HG02870 (cell line): ENCODE measurements around the gene FOXK2.

ENCODE experiments used
- ATAC-seq: cut with Tn5 transposase; IDR thresholded peaks from one replicate; pipeline ENCODE4 v1.9.1; 2021; ENCODE audit warnings: mild to moderate bottlenecking, moderate library complexity; ENCODE audit not compliant: unreplicated experiment

The FOXK2 gene

GRCh38 chr17:82587234-82588086 lies 67.9 kb downstream of the FOXK2 start:
- ATAC-seq, result no peak

GRCh38 chr17:82588266-82589175 lies 69.0 kb downstream of the FOXK2 start:
- ATAC-seq, result no peak

- ATAC-seq, result no peak
Measured at GRCh38 chr17:82589851-82590180, 70.3 kb downstream of the FOXK2 start.

- ATAC-seq, result no peak
Measured at GRCh38 chr17:82590216-82590615, 70.7 kb downstream of the FOXK2 start.

- no peak for ATAC-seq
Measured at GRCh38 chr17:82590881-82591539, 71.5 kb downstream of the FOXK2 start.

- no peak for ATAC-seq
Measured at GRCh38 chr17:82592289-82592766, 72.8 kb downstream of the FOXK2 start.

GRCh38 chr17:82592767-82593589 lies 73.4 kb downstream of the FOXK2 start:
- ATAC-seq, result no peak

GRCh38 chr17:82593590-82594087 lies 74.1 kb downstream of the FOXK2 start:
- ATAC-seq, result no peak

- no peak for ATAC-seq
Measured at GRCh38 chr17:82594571-82594970, 75.0 kb downstream of the FOXK2 start.

- ATAC-seq, result no peak
Measured at GRCh38 chr17:82595893-82596292, 76.4 kb downstream of the FOXK2 start.

- no peak for ATAC-seq
Measured at GRCh38 chr17:82596296-82596695, 76.8 kb downstream of the FOXK2 start.

GRCh38 chr17:82596837-82597672 lies 77.5 kb downstream of the FOXK2 start:
- ATAC-seq, result no peak

- no peak for ATAC-seq
Measured at GRCh38 chr17:82598256-82599119, 79.0 kb downstream of the FOXK2 start.

- ATAC-seq, result no peak
Measured at GRCh38 chr17:82599674-82600661, 80.4 kb downstream of the FOXK2 start.

GRCh38 chr17:82600731-82601446 lies 81.4 kb downstream of the FOXK2 start:
- ATAC-seq, result no peak

GRCh38 chr17:82601447-82602000 lies 82.0 kb downstream of the FOXK2 start:
- no peak for ATAC-seq
